BLaER1 treated with 17β-estradiol and CSF1 and Interleukin-3, amounts not matched to agents 10 nM and 100 nM (cell line): ENCODE measurements around the gene CEP126.

Source experiments
- H3K27ac ChIP-seq, 11 experiments: shearing (Covaris generic); formaldehyde crosslinking; 2 replicates each; pipeline ENCODE4 v1.8.1; 2022
- H3K27me3 ChIP-seq, 11 experiments: shearing (Covaris generic); formaldehyde crosslinking; 2 replicates each; pipeline ENCODE4 v1.8.1; 2022
- H3K36me3 ChIP-seq, 11 experiments: shearing (Covaris generic); formaldehyde crosslinking; 2 replicates each; pipeline ENCODE4 v1.8.1; 2022
- H3K4me1 ChIP-seq, 10 experiments: shearing (Covaris generic); formaldehyde crosslinking; 2 replicates each; pipeline ENCODE4 v1.8.1; 2022
- H3K4me2 ChIP-seq, 11 experiments: shearing (Covaris generic); formaldehyde crosslinking; 2 replicates each; pipeline ENCODE4 v1.8.1; 2022
- H3K4me3 ChIP-seq, 10 experiments: shearing (Covaris generic); formaldehyde crosslinking; 2 replicates each; pipeline ENCODE4 v1.8.1; 2022
- H3K9ac ChIP-seq, 11 experiments: shearing (Covaris generic); formaldehyde crosslinking; 2 replicates each; pipeline ENCODE4 v1.8.1; 2022
- H3K9me3 ChIP-seq, 11 experiments: shearing (Covaris generic); formaldehyde crosslinking; replicated peaks in 1 of 11; 2 replicates each; pipeline ENCODE4 v1.8.1; 2022
- H4K20me1 ChIP-seq, 11 experiments: shearing (Covaris generic); formaldehyde crosslinking; 2 replicates each; pipeline ENCODE4 v1.8.1; 2022
- Cebpa-rat ChIP-seq, 11 experiments: shearing (Covaris generic); IDR thresholded peaks; 2 replicates each; pipeline ENCODE4 v1.8.1; 2022

The CEP126 gene

DNA sequence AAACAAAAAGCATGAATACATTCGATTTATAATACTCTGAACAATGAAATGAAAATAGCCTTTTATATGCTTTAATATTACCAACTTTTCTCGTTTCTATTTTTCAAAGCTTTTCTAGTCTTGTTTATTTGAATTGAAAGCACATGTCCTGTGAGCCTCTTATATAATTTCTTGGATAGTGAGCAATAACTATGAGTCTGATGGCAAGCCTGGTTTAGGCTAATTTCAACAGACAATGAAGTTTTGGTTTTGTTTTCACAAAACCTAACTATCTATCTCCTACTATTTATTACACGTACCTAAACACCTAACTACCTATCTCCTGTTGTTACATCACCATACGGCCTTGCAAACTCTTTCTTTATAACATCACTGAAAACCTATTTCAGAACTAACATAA is 29.2 kb upstream of the CEP126 start:
- no peak overlapping the region for H3K9ac ChIP-seq
- no peaks in the 10 kb centered on the region for H3K27me3 ChIP-seq
- H3K4me2 ChIP-seq = no peak overlapping the region
- H3K9me3 ChIP-seq = no peaks in the 10 kb centered on the region
- no peaks in the 10 kb centered on the region for H3K36me3 ChIP-seq
- no peak overlapping the region for H3K27ac ChIP-seq
- no peaks in the 10 kb centered on the region for H4K20me1 ChIP-seq
- TF ChIP-seq Cebpa-rat (IDR thresholded peaks at IDR 0.05) = no peak
- no peaks in the 10 kb centered on the region for H3K4me1 ChIP-seq
- no peak overlapping the region for H3K4me3 ChIP-seq

GRCh38 chr11:101889767-101890166 is 25.0 kb upstream of the CEP126 start:
- no peak overlapping the region for H3K4me3 ChIP-seq
- H3K4me2 ChIP-seq = no peak overlapping the region
- no peaks in the 10 kb centered on the region for H3K36me3 ChIP-seq
- H3K9ac ChIP-seq = no peak overlapping the region
- H3K4me1 ChIP-seq = no peaks in the 10 kb centered on the region
- no peak overlapping the region for H3K27ac ChIP-seq
- H3K27me3 ChIP-seq = no peaks in the 10 kb centered on the region
- H3K9me3 ChIP-seq = no peaks in the 10 kb centered on the region
- H4K20me1 ChIP-seq = no peaks in the 10 kb centered on the region
- no peak for TF ChIP-seq Cebpa-rat (IDR thresholded peaks at IDR 0.05)

DNA sequence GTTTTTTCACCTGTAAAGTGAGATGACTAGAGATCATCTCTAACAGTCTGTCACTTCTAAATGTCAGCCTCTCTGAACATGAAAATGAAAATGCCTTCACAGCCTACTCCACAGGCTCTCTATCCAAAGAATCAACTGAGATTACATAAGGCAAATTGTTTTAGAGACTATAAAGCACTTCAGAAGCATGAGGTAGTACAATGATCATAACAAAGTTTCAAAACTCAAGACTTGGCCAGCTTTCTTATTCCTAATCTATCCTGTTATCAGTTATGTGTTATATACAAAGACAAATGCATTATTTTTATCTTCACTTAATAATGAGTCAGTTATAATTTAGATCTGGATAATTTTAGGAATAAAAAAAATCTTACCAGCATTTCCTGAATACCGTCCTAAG is 20.3 kb upstream of the CEP126 start:
- Histone ChIP-seq H3K27me3 (no peaks in the 10 kb centered on the region), H3K4me2 (no peak overlapping the region), H3K9ac (no peak overlapping the region), H3K27ac (no peak overlapping the region), H3K4me1 (0 out of 20 replicates have a peak, but pooled peaks cover 0 to 4% (median 0%) of the 10 kb centered on the region in 10 experiments), H3K4me3 (no peak overlapping the region), H3K9me3 (no peaks in the 10 kb centered on the region), H4K20me1 (no peaks in the 10 kb centered on the region), H3K36me3 (no peaks in the 10 kb centered on the region)
- TF ChIP-seq Cebpa-rat (IDR thresholded peaks at IDR 0.05) = no peak

- Histone ChIP-seq H4K20me1 (no peaks in the 10 kb centered on the region), H3K27me3 (no peaks in the 10 kb centered on the region), H3K9ac (no peak overlapping the region), H3K9me3 (no peaks in the 10 kb centered on the region), H3K36me3 (no peaks in the 10 kb centered on the region), H3K4me1 (no peaks in the 10 kb centered on the region), H3K27ac (no peak overlapping the region), H3K4me3 (no peak overlapping the region), H3K4me2 (no peak overlapping the region)
- no peak for TF ChIP-seq Cebpa-rat (IDR thresholded peaks at IDR 0.05)
These were observed 7.0 kb upstream of the CEP126 start for GRCh38 chr11:101907815-101908214.

DNA sequence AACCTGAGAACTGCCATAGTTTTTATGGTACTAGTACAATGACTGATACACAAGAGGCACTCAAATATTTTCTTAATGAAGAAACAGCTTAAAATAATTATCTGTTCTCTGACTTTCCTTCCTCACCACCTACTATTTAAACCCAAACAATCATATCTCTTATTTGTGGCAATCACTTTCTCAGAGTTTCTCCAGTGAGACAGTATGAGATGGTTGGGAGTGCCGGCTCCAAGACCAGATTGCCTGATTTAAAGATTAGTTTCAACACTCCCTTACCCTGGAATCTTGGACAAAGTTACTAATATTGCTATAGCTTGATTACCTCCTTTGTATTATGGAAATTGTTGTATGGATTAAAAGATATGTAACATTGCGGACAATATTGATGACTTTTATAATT is 5.7 kb upstream of the CEP126 start:
- no peaks in the 10 kb centered on the region for H3K27me3 ChIP-seq
- no peaks in the 10 kb centered on the region for H4K20me1 ChIP-seq
- peaks cover 0 to 1% (median 0%) of the 10 kb centered on the region in 10 experiments; a peak in 4 of 20 replicates for H3K4me1 ChIP-seq
- no peak overlapping the region for H3K9ac ChIP-seq
- H3K36me3 ChIP-seq = no peaks in the 10 kb centered on the region
- H3K4me2 ChIP-seq = no peak overlapping the region
- H3K27ac ChIP-seq = no peak overlapping the region
- no peak for TF ChIP-seq Cebpa-rat (IDR thresholded peaks at IDR 0.05)
- H3K9me3 ChIP-seq = no peaks in the 10 kb centered on the region
- H3K4me3 ChIP-seq = no peak overlapping the region

DNA sequence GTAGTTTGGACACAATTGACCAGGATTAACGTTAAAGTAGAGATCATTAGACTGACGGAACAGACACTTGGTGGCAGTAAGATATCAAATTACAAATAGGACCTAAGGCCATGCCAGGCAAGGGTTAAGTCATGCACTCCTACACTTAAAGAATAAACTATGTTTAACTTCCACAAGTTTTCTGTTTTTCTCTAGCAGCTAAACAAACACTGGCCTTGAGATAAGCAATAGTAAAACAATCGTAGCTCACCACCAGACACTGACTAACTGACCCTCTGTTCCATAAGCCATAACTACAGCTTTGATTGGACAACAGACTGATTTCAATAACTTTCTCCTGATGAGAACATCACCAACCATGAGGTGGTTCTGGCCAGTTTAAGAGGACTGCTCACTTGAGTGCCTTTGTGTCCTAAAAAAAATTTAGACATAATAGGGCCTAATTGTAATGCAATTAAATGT is 2.0 kb upstream of the CEP126 start:
- H3K4me3 ChIP-seq = no peak overlapping the region
- H3K27ac ChIP-seq = no peak overlapping the region
- no peak overlapping the region for H3K4me2 ChIP-seq
- H3K27me3 ChIP-seq = no peaks in the 10 kb centered on the region
- TF ChIP-seq Cebpa-rat (IDR thresholded peaks at IDR 0.05) = no peak
- H4K20me1 ChIP-seq = no peaks in the 10 kb centered on the region
- H3K9me3 ChIP-seq = peaks cover 0 to 8% (median 6%) of the 10 kb centered on the region in 11 experiments; a peak in 7 of 22 replicates
- no peak overlapping the region for H3K9ac ChIP-seq
- peaks cover 0 to 19% (median 10%) of the 10 kb centered on the region in 10 experiments; a peak in 14 of 20 replicates for H3K4me1 ChIP-seq
- no peaks in the 10 kb centered on the region for H3K36me3 ChIP-seq

- no peak for TF ChIP-seq Cebpa-rat (IDR thresholded peaks at IDR 0.05)
- Histone ChIP-seq H3K4me1 (peaks cover 0 to 19% (median 10%) of the 10 kb centered on the region in 10 experiments; a peak in 14 of 20 replicates), H3K27me3 (no peaks in the 10 kb centered on the region), H4K20me1 (no peaks in the 10 kb centered on the region), H3K9ac (no peak overlapping the region), H3K27ac (no peak overlapping the region), H3K9me3 (peaks cover 0 to 8% (median 6%) of the 10 kb centered on the region in 11 experiments; a peak in 7 of 22 replicates), H3K4me2 (no peak overlapping the region), H3K4me3 (no peak overlapping the region), H3K36me3 (no peaks in the 10 kb centered on the region)
These were observed 1.2 kb upstream of the CEP126 start for GRCh38 chr11:101913656-101914055.

GRCh38 chr11:101914341-101914737 is 471 bp upstream of the CEP126 start:
- peak overlapping the region in 3 of 11 experiments; percentile 82 to 95 (median 89); a peak in 3 of 22 replicates for H3K27ac ChIP-seq
- H3K36me3 ChIP-seq = no peaks in the 10 kb centered on the region
- H3K4me1 ChIP-seq = peaks cover 0 to 19% (median 10%) of the 10 kb centered on the region in 10 experiments; a peak in 14 of 20 replicates
- H4K20me1 ChIP-seq = no peaks in the 10 kb centered on the region
- peak overlapping the region; percentile 50 to 86 (median 62); a peak in 21 of 22 replicates for H3K4me2 ChIP-seq
- H3K9me3 ChIP-seq = peaks cover 0 to 8% (median 6%) of the 10 kb centered on the region in 11 experiments; a peak in 7 of 22 replicates
- TF ChIP-seq Cebpa-rat (IDR thresholded peaks at IDR 0.05) = no peak
- H3K27me3 ChIP-seq = no peaks in the 10 kb centered on the region
- H3K9ac ChIP-seq = peak overlapping the region in 7 of 11 experiments; percentile 19 to 83 (median 77); a peak in 7 of 22 replicates
- H3K4me3 ChIP-seq = peak overlapping the region; percentile 54 to 72 (median 63); a peak in 19 of 20 replicates

GRCh38 chr11:101915791-101916291 is 1.0 kb downstream of the CEP126 start:
- no peaks in the 10 kb centered on the region for H4K20me1 ChIP-seq
- peaks cover 0 to 8% (median 6%) of the 10 kb centered on the region in 11 experiments; a peak in 7 of 22 replicates for H3K9me3 ChIP-seq
- H3K4me1 ChIP-seq = peaks cover 0 to 19% (median 10%) of the 10 kb centered on the region in 10 experiments; a peak in 14 of 20 replicates
- peak overlapping the region; percentile 46 to 86 (median 58) for H3K4me2 ChIP-seq
- H3K9ac ChIP-seq = peak overlapping the region; percentile 70 to 83 (median 76); a peak in 15 of 22 replicates
- TF ChIP-seq Cebpa-rat (IDR thresholded peaks at IDR 0.05) = peak in 2 of 11 experiments; percentile 65 to 73; a peak in 6 of 22 replicates
- peak overlapping the region; percentile 54 to 72 (median 63); a peak in 18 of 20 replicates for H3K4me3 ChIP-seq
- H3K27ac ChIP-seq = peak overlapping the region; percentile 59 to 95 (median 79); a peak in 21 of 22 replicates
- H3K36me3 ChIP-seq = no peaks in the 10 kb centered on the region
- no peaks in the 10 kb centered on the region for H3K27me3 ChIP-seq
